HG02981 (cell line): Measurements from ENCODE around the gene BUB1B.
A peak's percentile ranks its signal among the peaks of the same experiment; 100 is the strongest.
"Not testable (repeated sequence)": the region's sequence is repeated elsewhere in the genome, so short reads cannot be mapped to it uniquely, and the experiment has no call there.

Experiments used
- ATAC-seq: cut with Tn5 transposase; IDR thresholded peaks from one replicate; pipeline ENCODE4 v1.9.1; 2021; ENCODE audit warnings: mild to moderate bottlenecking, moderate library complexity; ENCODE audit not compliant: unreplicated experiment

BUB1B gene, protein sequence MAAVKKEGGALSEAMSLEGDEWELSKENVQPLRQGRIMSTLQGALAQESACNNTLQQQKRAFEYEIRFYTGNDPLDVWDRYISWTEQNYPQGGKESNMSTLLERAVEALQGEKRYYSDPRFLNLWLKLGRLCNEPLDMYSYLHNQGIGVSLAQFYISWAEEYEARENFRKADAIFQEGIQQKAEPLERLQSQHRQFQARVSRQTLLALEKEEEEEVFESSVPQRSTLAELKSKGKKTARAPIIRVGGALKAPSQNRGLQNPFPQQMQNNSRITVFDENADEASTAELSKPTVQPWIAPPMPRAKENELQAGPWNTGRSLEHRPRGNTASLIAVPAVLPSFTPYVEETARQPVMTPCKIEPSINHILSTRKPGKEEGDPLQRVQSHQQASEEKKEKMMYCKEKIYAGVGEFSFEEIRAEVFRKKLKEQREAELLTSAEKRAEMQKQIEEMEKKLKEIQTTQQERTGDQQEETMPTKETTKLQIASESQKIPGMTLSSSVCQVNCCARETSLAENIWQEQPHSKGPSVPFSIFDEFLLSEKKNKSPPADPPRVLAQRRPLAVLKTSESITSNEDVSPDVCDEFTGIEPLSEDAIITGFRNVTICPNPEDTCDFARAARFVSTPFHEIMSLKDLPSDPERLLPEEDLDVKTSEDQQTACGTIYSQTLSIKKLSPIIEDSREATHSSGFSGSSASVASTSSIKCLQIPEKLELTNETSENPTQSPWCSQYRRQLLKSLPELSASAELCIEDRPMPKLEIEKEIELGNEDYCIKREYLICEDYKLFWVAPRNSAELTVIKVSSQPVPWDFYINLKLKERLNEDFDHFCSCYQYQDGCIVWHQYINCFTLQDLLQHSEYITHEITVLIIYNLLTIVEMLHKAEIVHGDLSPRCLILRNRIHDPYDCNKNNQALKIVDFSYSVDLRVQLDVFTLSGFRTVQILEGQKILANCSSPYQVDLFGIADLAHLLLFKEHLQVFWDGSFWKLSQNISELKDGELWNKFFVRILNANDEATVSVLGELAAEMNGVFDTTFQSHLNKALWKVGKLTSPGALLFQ

DNA sequence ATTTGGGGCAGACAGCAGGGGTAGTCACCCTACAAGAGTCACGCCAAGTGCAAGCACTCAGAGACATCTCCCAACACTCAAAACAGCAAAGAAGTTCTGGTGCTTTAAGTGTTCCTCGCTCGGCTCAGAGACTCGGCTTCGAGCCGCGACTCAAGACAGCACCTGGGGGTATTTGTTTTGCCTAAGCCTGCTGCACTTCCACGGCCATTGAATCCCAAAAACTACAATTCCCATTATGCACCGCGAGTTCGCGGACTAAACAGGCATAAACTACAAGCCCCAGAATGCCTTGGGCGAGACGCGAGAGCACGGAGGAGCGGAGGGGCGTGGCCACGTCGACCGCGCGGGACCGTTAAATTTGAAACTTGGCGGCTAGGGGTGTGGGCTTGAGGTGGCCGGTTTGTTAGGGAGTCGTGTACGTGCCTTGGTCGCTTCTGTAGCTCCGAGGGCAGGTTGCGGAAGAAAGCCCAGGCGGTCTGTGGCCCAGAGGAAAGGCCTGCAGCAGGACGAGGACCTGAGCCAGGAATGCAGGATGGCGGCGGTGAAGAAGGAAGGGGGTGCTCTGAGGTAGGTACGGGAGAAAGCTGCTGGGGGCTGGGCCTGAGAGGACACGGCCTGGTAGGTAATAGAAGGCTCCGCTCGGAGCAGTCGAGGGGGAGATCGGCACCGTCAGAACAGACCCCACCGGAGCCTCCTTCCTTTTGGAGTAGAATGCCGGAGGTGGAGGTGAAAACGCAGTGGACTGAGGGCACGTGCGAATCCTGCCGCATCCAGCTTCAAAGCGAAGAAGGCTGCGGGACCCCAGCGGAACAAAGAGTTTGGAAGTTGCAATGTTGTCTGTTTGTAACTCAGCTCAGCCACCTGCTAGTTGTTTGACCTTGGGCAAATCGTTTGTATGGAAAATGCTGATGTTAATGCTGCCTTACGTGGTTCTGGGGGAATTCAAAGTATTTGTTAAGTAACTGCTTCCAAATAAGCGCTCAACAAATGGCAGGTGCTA lies at the start of gene BUB1B:
Gene BUB1B, plus strand, starts transcription at position 381 of the 1,000 bp plus-strand sequence. Its CDS starts 152 bp downstream, at position 533.
- ATAC-seq: peak; percentile 91

DNA sequence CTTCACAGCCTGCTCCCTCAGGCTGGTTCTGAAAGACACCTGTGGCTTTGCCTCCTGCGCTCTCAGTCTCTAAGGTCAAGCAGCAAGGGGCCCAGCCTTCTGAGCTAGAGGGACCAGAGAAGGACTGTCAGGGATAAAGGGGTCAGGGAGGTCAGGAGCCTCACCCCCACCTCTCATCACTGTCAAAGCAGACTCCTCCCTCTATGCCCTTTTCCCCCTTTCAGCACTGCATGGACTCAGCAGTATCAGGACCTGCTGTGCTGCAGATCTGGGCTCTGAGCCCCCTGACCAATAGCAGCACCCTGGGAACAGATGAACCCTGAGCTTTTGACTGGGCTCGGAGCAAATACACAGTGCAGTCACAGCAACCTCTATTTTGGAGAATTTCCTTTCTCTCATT lies 49.0 kb upstream of the BUB1B start:
- no peak for ATAC-seq

DNA sequence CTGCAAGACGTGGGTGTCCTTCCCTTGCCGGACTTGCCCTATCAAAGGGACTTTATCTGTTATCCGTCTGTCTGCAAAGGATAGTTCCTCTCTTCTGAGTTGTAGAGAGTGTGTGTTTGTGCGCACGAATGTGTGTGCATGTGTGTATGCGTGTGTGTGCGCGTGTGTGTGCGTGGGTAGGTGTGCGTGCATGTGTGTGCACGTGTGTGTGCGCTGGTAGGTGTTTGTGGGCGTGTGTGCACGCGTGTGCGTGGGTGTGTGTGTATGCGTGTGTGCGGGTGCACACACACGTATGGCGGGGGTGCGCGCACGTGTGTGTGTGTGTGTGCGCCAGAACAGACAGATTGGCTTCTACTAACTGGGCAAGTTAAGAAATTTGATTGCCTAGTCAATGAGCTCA lies 48.1 kb upstream of the BUB1B start:
- ATAC-seq: no peak

DNA sequence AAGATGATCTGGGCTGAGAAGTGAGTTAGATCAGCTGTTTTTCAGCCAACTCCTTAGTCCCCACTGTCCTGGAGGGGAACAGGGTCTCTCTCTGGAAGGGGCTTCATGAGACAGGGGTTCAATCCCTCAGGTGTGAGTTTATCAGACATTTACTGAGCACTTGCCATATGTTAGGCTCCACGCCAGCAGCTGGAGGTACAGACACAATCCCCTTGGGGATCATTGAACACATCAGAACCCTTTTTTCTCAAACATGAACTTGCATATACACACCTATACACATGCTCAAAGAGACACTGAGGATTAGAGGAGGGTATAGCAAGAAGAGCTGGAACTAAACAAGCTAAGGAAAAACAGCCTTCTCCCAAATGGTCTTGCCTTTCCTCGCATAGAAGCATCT lies 46.7 kb upstream of the BUB1B start:
- no peak for ATAC-seq

DNA sequence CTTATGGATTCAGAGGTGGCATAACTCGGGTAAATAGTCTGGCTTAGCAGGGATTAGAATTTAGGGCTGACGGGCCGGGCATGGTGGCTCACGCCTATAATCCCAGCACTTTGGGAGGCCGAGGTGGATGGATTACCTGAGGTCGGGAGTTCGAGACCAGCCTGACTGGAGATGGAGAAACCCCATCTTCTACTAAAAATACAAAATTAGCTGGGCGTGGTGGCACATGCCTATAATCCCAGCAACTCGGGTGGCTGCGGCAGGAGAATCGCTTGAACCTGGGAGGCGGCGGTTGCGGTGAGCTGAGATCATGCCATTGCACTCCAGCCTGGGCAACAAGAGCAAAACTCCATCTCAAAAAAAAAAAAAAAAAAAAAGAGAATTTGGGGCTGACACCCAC lies 45.8 kb upstream of the BUB1B start:
- ATAC-seq: not testable (repeated sequence)

DNA sequence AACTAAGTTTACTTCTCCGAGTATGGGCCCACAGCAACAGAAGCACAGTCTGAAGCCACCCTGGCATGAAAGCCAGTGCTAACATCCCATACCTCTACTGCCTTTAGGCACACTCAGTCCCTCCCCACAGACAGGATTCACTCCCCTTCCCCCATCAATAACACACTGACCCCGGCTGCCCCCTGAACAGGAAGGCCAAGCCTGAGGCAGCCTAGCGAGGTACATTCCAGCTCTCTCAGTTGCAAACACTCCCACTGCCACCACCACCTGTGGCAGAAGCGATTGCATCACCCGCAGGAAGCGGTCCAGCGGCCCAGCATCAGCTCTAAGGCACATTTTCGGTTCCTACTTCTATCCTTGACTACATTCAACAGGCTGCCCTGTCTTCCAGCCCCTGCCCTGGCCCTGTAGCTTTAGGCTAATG lies 45.2 kb upstream of the BUB1B start:
- peak; percentile 93 for ATAC-seq

DNA sequence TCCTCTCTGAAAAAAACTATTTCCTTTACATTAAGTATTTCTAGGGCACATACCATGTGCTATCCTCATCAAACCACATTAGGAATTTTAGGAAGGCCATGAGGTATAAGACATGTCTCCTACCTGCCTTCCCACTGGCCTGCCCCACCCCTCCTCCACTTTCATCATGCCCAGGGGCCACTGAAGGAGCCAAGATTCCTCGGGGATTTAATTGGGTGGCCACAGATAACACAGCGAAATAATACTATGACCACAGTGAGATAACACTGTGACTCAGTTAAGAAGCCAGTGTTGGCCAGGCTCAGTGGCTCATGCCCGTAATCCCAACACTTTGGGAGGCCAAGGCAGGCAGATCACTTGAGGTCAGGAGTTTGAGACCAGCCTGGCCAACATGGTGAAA lies 42.4 kb upstream of the BUB1B start:
- ATAC-seq: no peak

DNA sequence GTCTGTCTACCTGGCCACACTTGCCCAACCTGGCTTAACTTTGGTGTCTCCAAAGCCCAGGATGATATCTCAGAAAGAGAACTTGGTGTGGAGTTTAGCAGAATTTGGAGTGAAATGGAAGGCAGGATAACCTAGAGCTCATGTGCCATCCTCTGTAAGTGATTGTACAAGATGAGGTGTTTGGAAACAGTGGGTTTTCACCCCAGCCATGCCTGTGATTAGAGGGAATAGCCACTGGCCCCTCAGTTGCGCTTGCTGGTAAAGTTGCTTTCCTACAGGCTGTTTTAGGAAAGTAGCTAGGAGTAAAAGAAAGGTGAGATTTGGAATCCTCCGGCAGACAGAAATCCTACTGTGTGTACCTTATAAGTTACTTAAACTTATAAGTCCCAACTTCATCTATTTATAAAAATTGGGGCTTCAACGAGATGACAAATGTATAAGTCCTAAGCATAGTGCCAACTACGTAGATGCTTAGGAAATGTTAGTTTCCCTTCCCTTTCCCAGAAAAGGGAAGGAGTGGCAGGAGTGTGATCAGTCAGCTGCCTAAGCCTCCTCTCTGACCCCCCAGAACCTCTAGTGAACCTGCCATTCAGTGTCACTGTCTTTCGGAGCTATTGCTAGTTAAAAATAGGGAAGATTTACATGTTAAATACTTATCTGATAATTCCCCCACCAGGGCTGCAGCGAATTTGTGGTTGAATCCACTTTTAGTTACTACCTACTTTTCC lies 38.8 kb upstream of the BUB1B start:
- ATAC-seq: no peak

DNA sequence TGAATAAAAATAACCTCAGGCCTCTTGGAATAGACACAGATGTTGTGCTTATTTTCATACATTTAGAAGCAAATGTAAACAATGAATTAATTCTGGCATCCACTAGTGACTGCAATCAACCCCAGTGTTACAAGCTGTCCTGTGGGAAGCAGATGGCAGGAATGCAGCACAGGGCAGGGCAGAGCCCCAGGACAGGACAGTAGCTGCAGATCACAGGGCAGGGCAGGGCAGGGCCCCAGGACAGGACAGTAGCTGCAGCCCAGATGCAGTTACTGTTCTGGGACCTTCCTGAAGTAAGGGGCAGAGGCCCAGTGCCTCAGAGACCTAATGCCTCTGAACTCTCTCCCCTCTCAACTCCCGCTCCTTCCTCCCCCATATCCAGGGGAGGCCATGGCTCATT lies 37.9 kb upstream of the BUB1B start:
- ATAC-seq: not testable (repeated sequence)

DNA sequence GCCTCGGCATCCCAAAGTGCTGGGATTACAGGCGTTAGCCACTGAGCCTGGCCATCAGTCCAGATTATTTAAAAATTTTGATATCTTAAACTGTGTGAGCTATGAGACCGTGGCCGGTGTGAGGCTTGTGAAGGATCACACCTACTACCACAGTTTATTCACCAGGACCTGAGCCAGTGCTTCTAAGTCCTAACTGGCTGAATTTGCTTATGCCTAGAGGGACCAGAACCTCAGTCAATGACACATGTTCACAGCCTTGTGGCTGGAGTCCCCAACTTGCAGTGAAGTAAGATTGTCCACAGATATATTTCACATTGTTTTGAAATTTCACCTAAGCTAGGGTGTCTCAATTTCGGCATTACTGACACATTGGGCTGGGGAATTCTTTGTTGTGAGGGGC lies 37.0 kb upstream of the BUB1B start:
- not testable (repeated sequence) for ATAC-seq

DNA sequence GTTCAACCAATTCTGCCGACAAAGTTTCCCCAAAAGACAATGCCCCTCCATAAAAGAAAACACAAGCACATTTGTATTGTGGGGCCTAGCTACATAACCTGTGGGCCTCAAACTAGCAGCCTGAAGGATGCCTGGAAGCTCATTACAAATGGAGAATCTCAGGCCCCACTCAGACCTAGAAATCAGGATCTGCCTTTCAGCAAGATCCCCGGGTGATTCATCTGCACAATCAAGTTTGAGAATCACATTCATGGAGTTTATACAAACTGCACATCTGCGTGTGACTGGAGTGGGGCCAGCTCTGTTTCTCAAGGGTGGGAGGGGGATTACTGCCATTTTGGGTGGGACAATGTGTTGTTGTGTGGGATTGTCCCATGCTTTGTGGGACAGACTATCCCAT lies 36.5 kb upstream of the BUB1B start:
- ATAC-seq: not testable (repeated sequence)

DNA sequence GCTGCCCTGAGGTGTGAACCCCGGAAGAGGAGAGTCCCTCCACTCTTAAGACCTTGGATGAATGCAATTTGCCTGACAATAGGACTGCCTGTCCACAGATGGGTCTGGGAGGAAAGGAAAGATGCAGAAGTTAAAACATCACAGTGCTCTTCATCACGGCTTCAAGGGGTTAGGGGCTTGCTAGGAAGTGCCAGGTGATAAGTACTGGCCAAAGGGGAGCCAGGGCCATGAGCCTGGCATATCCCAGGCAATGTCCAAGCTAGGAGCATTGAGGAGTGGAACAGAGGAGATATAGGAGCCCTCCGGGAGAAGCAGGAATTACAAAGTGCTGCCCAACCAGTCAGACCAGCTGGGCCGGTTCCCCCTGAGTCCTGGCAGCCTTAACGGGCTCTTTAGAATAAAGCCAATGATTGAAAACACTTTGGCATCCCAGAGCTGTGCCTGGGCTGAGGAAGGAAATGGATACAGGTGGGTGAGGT lies 36.0 kb upstream of the BUB1B start:
- ATAC-seq: not testable (repeated sequence)

DNA sequence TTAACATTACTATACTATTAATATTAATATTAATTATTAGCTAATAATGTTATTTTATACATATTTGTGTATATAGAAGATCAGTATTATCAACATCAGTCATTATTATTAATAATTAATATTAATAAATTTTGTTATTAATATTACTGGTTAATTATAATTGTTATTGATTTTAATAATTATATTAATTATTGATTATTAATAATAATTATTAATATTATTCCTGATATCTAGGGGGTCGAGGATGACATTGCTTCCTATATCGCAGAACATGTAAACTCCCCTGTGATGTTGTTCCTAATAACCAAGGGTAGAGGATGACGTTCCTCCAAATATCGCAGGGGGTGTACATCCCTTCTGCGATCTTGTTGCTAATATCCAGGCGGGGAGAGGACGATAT lies 34.9 kb upstream of the BUB1B start:
- no peak for ATAC-seq

DNA sequence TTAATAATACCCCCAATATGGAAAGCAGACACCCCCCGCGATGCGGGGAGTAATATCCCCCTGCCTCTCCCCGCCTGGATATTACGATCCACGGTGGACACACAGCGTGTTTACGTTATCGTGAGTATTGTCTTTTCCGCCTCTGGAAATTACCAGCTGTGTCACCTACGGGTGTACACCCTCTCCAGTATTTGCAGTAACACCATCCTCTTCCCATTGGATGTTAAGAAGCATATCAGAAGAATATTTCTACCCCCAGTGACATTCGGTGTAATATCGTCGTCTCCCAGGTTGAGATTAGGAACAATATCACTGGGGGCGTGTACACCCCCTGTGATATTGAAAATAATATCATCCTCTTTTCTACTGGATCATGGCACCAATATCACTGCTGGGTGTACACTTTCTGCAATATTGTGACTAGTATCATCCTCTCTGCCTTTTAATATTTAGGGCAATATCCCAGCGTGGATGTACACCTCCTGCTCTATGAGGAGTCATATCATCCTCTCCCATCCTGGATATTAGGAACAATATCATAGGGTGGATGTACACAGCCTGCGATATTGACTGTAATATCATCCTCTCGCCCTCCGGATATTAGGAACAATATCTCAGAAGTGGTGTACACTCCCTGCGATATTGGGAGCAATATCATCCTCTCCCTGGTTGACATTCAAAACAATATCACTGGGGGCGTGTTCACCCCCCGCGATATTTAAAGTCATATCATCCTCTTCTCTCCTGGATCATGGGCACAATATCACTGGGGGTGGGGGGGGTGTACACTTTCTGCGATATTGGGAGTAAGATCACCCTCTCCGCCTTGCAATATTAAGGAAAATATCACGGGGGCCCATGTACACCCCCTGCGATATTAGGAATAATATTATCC lies 31.9 kb upstream of the BUB1B start:
- no peak for ATAC-seq

DNA sequence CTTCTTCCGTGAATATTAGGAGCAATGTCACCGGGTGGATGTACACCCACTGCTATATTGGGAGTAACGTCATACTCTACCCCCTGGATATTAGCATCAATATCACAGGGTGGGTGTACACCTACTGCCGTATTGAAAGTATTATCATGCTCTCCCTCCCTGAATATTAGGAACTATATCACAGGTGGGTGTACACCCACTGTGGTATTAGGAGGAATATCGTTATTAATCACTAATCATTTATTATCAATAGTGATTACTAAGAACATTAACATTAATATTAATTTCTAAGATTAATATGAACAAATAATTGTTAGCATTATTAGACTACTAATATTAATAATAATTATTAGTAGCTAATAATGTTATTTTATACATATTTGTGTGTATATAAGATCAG lies 30.8 kb upstream of the BUB1B start:
- ATAC-seq: no peak

DNA sequence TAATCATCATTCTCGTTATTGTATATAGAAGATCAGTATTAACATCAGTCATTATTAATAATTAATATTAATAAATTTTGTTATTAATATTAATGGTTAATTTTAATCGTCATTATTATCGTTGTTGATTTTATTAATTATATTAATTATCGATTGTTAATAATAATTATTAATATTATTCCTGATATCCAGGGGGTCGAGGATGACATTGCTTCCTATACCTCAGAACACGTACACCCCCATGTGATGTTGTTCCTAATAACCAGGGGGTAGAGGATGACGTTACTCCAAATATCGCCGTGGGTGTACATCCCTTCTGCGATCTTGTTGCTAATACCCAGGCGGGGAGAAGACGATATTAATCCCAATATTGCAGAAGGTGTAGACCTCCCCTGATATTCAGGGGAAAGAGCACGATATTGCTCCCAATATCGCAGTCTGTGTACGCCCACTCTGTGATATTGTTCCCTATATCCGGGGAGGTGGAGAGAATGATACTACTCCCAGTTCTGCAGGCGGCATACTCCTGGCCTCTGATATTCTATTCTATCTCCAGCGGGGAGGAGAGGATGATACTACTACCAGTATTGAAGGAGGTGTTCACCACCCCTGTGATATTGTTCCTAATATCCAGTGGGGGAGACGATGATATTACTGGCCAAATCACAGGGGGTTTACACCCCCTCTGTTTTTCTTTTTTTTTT lies 29.9 kb upstream of the BUB1B start:
- ATAC-seq: no peak

DNA sequence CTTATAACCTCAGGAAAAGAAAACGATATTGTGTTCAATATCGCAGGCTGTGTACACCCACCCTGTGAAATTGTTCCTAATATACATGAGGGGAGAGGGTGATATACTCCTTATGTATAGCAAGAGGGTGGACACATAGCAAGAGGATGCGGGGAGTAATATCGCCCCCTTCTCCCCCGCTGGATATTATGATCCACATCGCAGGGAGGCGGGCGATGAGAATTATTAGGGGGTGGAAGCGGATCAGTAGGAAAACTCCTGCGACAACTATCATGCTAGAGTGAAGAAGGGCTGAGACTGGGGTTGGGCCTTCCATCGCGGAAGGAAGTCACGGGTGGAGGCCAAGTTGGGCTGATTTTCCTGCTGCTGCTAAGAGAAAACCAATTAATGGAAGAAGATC lies 27.3 kb upstream of the BUB1B start:
- ATAC-seq: no peak

DNA sequence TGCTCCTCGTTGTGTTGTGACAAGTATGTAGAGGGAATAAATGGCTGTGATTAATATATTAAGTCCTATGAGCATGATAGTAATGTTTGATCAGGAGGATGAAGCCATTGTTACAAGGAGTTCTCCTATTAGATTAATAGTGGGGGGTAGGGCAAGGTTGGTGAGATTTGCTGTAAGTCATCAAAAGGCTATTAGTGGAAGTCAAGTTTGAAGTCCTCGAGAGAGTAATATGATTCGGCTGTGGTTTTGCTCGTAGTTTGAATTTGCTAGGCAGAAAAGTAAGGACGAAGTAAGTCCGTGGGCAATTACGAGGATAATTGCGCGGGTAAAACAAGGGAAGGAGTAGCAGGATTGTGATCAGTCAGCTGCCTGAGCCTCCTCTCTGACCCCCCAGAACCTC lies 26.0 kb upstream of the BUB1B start:
- ATAC-seq: no peak
